K562 (cell line): ENCODE data around the gene PFN2.

Experiments
- KDM2B ChIP-seq: fragments of 250-450 bp; sonication (Bioruptor Pico); IDR thresholded peaks from 2 replicates; pipeline ENCODE4 v1.8.0; 2021; ENCODE audit warnings: mild to moderate bottlenecking, moderate library complexity
- POLR2A ChIP-seq: fragments of 450-650 bp; conservative IDR thresholded peaks from 2 replicates; pipeline ENCODE4 v1.6.1; 2016
- SETDB1 ChIP-seq: IDR thresholded peaks from one replicate; pipeline ENCODE4 v1.6.1; 2012; ENCODE audit warnings: low read length, control low read depth, inconsistent platforms
- ZNF695 ChIP-seq: fragments of 450-650 bp; formaldehyde crosslinking; IDR thresholded peaks from 2 replicates; pipeline ENCODE4 v1.4.0; 2020; ENCODE audit warnings: mild to moderate bottlenecking, moderate library complexity

DNA sequence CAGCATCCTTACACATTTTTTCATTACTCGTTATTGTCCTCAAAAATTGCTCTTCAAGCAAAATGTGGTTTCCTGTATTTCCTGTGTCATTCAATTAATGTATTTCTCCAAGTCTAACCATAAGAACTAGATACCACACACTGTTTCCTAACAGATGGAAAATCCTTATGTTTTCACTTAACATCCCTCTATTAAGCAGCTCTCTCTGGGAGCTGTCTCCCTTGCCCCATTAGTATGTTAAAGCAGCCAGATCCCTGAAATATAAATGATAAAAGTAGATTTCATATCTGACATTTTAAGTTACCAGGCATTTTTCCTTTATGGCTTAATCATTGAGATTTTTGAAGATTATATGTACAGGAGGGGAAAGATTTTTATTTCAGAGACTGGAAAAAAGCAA, 15.9 kb downstream of the PFN2 start:
- no peak for TF ChIP-seq KDM2B (CRISPR knock-in tag)
- TF ChIP-seq POLR2A = no peak
- no peak for TF ChIP-seq ZNF695 (CRISPR knock-in tag)
- TF ChIP-seq SETDB1 = no peak
